ENCODE data around the gene PRKAG1. TPM values are rescaled to one million over a fixed set of nuclear protein-coding genes. Genes with fewer than 3 reads are reported as not detected.

PRKAG1 gene
- total RNA-seq, 1 experiment from 2014 or later, result 66.5 TPM

DNA sequence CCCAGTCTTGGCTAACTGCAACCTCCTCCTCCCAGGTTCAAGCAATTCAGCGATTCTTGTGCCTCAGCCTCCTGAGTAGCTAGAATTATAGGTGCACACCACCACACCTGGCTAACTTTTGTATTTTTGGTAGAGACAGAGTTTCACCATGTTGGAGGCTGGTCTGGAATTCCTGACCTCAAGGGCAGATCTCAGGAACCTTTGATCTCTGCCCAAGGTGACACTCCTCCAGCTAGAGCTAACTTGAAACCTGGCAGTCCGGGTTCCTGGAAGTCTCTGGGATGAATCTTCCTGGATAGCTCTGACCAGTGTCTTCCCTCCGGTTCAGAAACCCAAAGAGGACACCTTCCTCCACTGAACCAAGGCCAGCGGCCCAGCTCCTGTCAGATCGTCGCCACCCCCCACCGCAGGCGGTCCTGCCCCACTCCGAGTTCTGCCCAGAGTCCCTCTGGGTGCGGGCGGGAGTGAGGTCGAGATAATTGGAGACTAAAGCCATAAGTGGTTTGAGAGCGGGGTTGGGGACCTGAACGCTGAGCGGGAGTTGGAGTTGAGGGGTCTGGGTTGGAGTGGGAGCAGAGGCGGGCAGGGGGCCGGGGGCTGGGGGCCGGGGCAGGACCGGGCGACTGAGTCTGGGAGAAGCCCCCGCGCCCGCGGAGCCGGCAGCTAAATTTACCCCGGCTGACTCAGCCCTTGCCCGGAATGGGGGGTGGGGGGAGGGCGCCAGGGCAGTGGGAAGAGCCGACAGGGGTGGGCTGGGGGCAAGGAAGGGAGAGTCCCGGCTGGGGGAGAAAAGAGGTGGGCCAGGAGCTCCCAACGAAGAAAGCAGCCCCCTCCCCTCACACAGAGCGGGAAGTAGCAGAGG lies 24.1 kb downstream of the PRKAG1 start:
- H3K4me2 ChIP-seq (ENCODE audit: low read length), result no peak overlapping the region
- no peak overlapping the region for H3K9ac ChIP-seq (ENCODE audit: low read length)
- no TSS peak for BruUV-seq (replicated peaks)
- DNase-seq (no peak), ATAC-seq (no peak)
- H3K27me3 ChIP-seq (ENCODE audit: low read length), result no peaks in the 10 kb centered on the region
- H3K36me3 ChIP-seq (ENCODE audit: low read depth, low read length), result no peaks in the 10 kb centered on the region
- H3K79me2 ChIP-seq (ENCODE audit: low read length), result no peaks in the 10 kb centered on the region
- no peak overlapping the region for H3K4me3 ChIP-seq (ENCODE audit: low read length)
- H2AFZ ChIP-seq (ENCODE audit: low read length), result no peak overlapping the region
- no peaks in the 10 kb centered on the region for H4K20me1 ChIP-seq (ENCODE audit: low read length)
- ChIA-PET CTCF (interaction anchor here (0.6 to 0.9 kb wide), 3 partner anchors 14 to 125 kb away, joined by 3 to 6 read pairs (median 4); no protein-coding TSS in a partner anchor), POLR2A (ENCODE audit: unreplicated experiment) (no interaction called here)
- intact Hi-C loops (cut with micrococcal nuclease), result loop anchor here (1.0 to 5.0 kb wide), 2 partner anchors 29 to 62 kb away; no protein-coding TSS in a partner anchor
- H3K9me2 ChIP-seq (replicated peaks; ENCODE audit: low read length), result no peaks in the 10 kb centered on the region
- no peak for TF ChIP-seq EZH2 (IDR thresholded peaks at IDR 0.05; ENCODE audit: low read length, unreplicated experiment)
- TF ChIP-seq, protein P1, sequence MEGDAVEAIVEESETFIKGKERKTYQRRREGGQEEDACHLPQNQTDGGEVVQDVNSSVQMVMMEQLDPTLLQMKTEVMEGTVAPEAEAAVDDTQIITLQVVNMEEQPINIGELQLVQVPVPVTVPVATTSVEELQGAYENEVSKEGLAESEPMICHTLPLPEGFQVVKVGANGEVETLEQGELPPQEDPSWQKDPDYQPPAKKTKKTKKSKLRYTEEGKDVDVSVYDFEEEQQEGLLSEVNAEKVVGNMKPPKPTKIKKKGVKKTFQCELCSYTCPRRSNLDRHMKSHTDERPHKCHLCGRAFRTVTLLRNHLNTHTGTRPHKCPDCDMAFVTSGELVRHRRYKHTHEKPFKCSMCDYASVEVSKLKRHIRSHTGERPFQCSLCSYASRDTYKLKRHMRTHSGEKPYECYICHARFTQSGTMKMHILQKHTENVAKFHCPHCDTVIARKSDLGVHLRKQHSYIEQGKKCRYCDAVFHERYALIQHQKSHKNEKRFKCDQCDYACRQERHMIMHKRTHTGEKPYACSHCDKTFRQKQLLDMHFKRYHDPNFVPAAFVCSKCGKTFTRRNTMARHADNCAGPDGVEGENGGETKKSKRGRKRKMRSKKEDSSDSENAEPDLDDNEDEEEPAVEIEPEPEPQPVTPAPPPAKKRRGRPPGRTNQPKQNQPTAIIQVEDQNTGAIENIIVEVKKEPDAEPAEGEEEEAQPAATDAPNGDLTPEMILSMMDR (conservative IDR thresholded peaks at IDR 0.05; ENCODE audit: low read depth, low read length), result no peak
- no peak for TF ChIP-seq EZH2phosphoT487 (IDR thresholded peaks at IDR 0.05; ENCODE audit: borderline replicate concordance, low read length)
- no peaks in the 10 kb centered on the region for H3K9me3 ChIP-seq (ENCODE audit: low read length)
- peaks cover 11% of the 10 kb centered on the region for H3K4me1 ChIP-seq (ENCODE audit: insufficient read depth, low read length)
- no peak overlapping the region for H3K27ac ChIP-seq (ENCODE audit: low read length)
- H3F3A ChIP-seq (ENCODE audit: low read length, unreplicated experiment), result no peaks in the 10 kb centered on the region

DNA sequence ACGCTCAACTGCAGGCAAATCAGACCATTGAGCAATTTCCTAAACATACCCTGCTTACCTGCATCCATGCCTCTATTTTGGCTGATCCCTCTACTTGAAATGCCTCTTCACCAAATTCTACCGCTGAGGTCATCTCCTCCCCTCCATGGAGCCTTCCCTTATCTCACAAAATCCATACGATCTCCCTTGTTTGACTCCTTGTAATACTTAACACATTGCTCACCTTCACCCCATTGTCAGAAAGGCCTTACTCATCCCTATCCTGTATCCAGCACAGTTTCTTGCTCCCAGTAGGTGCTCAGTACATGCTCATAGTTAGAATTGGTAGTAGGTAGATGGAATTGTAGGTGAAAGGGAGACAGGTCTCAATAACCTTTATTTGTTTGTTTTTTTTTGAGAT lies 24.8 kb downstream of the PRKAG1 start:
- Histone ChIP-seq H3K9me2 (replicated peaks; ENCODE audit: low read length) (no peaks in the 10 kb centered on the region), H4K20me1 (ENCODE audit: low read length) (no peaks in the 10 kb centered on the region), H3K36me3 (ENCODE audit: low read depth, low read length) (no peaks in the 10 kb centered on the region), H3F3A (ENCODE audit: low read length, unreplicated experiment) (no peaks in the 10 kb centered on the region), H3K27me3 (ENCODE audit: low read length) (no peaks in the 10 kb centered on the region), H3K4me3 (ENCODE audit: low read length) (no peak overlapping the region), H2AFZ (ENCODE audit: low read length) (no peak overlapping the region), H3K27ac (ENCODE audit: low read length) (no peak overlapping the region), H3K9me3 (ENCODE audit: low read length) (no peaks in the 10 kb centered on the region), H3K79me2 (ENCODE audit: low read length) (no peaks in the 10 kb centered on the region), H3K4me1 (ENCODE audit: insufficient read depth, low read length) (peaks cover 9% of the 10 kb centered on the region; the same call in 1 of the 2 replicates), H3K9ac (ENCODE audit: low read length) (no peak overlapping the region), H3K4me2 (ENCODE audit: low read length) (no peak overlapping the region)
- BruUV-seq (replicated peaks), result no TSS peak
- POLR2A ChIA-PET (ENCODE audit: unreplicated experiment), result no interaction called here
- CTCF ChIA-PET, result interaction anchor here (0.6 to 0.9 kb wide), 2 partner anchors 14 to 126 kb away, joined by 3 to 6 read pairs; no protein-coding TSS in a partner anchor
- TF ChIP-seq, protein P1 (conservative IDR thresholded peaks at IDR 0.05; ENCODE audit: low read depth, low read length), result no peak
- TF ChIP-seq EZH2phosphoT487 (IDR thresholded peaks at IDR 0.05; ENCODE audit: borderline replicate concordance, low read length) (no peak), EZH2 (IDR thresholded peaks at IDR 0.05; ENCODE audit: low read length, unreplicated experiment) (no peak)
- intact Hi-C loops (cut with micrococcal nuclease), result no loop called here
- DNase-seq (peak; percentile 28), ATAC-seq (no peak)
